A549 (cell line): ENCODE measurements around the gene ADSS1. TPM values are rescaled to one million over a fixed set of nuclear protein-coding genes. Genes with fewer than 3 reads are reported as not detected.

Source experiments
- ATAC-seq, 2 experiments: fragments of 200-7000 bp in 1 of 2; fragments of >200 bp in 1 of 2; cut with Nextera tagmentation in 1 of 2; cut with Tn5 transposase in 1 of 2; 3 replicates each; pipeline versions ENCODE4 v1.8.0 to v1.9.1; 2018 to 2020; ENCODE audit warnings: mild to moderate bottlenecking in 1 of 2, moderate library complexity in 1 of 2
- CTCF ChIA-PET: fragments of 300-600 bp; sonication (Branson Sonifier 250); formaldehyde crosslinking; extraction: SDS; loops from one replicate; lab custom pipeline; 2021; ENCODE audit warnings: antibody characterized with exemption, inconsistent platforms; lab: Yijun Ruan, JAX
- POLR2A ChIA-PET: fragments of 350-600 bp; formaldehyde crosslinking; extraction: SDS; loops from one replicate; lab custom pipeline; 2021; ENCODE audit warnings: antibody characterized with exemption, inconsistent platforms; lab: Yijun Ruan, JAX
- DNase-seq, 2 experiments: peaks; one replicate each; pipeline versions ENCODE4 v3.0.0 to v3.0.0-alpha.2; 2011 to 2016; ENCODE audit warnings: low read depth in 1 of 2, low spot score in 1 of 2
- FAIRE-seq: peaks from 2 replicates; lab custom pipeline; 2011; peaks lifted over from hg19 to GRCh38; lab: Jason Lieb, UNC
- H3K27ac ChIP-seq, 2 experiments: fragments of >200 bp; sonication (Bioruptor Twin); formaldehyde crosslinking; 3 replicates each; pipeline ENCODE4 v1.5.1; 2016 to 2017
- H3K4me1 ChIP-seq: fragments of >200 bp; sonication (Bioruptor Twin); formaldehyde crosslinking; 3 replicates; pipeline ENCODE4 v1.6.1; 2016
- H3K4me2 ChIP-seq: fragments of >200 bp; sonication (Bioruptor Twin); formaldehyde crosslinking; 3 replicates; pipeline ENCODE4 v1.6.1; 2016
- H3K4me3 ChIP-seq: fragments of >200 bp; sonication (Bioruptor Twin); formaldehyde crosslinking; 3 replicates; pipeline ENCODE4 v1.5.1; 2016
- H3K9me3 ChIP-seq: fragments of >200 bp; sonication (Bioruptor Twin); formaldehyde crosslinking; 3 replicates; pipeline ENCODE4 v1.6.1; 2016
- CBX8 ChIP-seq: fragments of 200-600 bp; sonication (generic); IDR thresholded peaks from 2 replicates; pipeline ENCODE4 v1.6.1; 2016
- EP300 ChIP-seq, 2 experiments: fragments of >200 bp; sonication (Bioruptor Twin); formaldehyde crosslinking; IDR thresholded peaks; 2 replicates in 1 of 2; 3 replicates in 1 of 2; pipeline ENCODE4 v1.6.1; 2016 to 2017
- HDAC2 ChIP-seq: fragments of 200-600 bp; sonication (generic); IDR thresholded peaks from 2 replicates; pipeline ENCODE4 v1.6.1; 2016
- HEYL ChIP-seq: fragments of 250-450 bp; sonication (Bioruptor Pico); IDR thresholded peaks from 2 replicates; pipeline ENCODE4 v1.8.0; 2021; ENCODE audit warnings: mild to moderate bottlenecking, moderate library complexity
- HMGXB4 ChIP-seq: fragments of 250-450 bp; sonication (Bioruptor Pico); IDR thresholded peaks from 2 replicates; pipeline ENCODE4 v1.5.0; 2021; ENCODE audit warnings: mild to moderate bottlenecking, moderate library complexity, borderline replicate concordance
- JUNB ChIP-seq: fragments of >200 bp; sonication (Bioruptor Twin); formaldehyde crosslinking; IDR thresholded peaks from 2 replicates; pipeline ENCODE4 v1.6.1; 2016
- KDM5A ChIP-seq: fragments of 200-600 bp; sonication (generic); IDR thresholded peaks from 2 replicates; pipeline ENCODE4 v1.6.1; 2016; ENCODE audit warnings: antibody characterized with exemption, mild to moderate bottlenecking
- MAZ ChIP-seq: fragments of 150-350 bp; IDR thresholded peaks from 2 replicates; pipeline ENCODE4 v1.6.1; 2014; ENCODE audit warnings: antibody characterized with exemption, low read depth, low read length, borderline replicate concordance
- MYC ChIP-seq: IDR thresholded peaks from 2 replicates; pipeline ENCODE4 v1.6.1; 2012; ENCODE audit warnings: mild to moderate bottlenecking, inconsistent platforms, low read length, improper control_type of control experiment, borderline replicate concordance
- NFE2L2 ChIP-seq: fragments of 150-350 bp; conservative IDR thresholded peaks from 2 replicates; pipeline ENCODE4 v1.6.1; 2014; ENCODE audit warnings: low read length
- RAD21 ChIP-seq, 2 experiments: fragments of >200 bp in 1 of 2; sonication (Bioruptor Twin) in 1 of 2; formaldehyde crosslinking in 1 of 2; IDR thresholded peaks in 1 of 2; conservative IDR thresholded peaks in 1 of 2; 2 replicates in 1 of 2; 3 replicates in 1 of 2; pipeline ENCODE4 v1.6.1; 2012 to 2018; ENCODE audit warnings: inconsistent platforms in 1 of 2
- RFX5 ChIP-seq: fragments of 450-650 bp; IDR thresholded peaks from 2 replicates; pipeline ENCODE4 v1.7.1; 2014; ENCODE audit warnings: antibody characterized with exemption, mild to moderate bottlenecking, moderate library complexity
- TFCP2L1 ChIP-seq: fragments of 250-450 bp; sonication (Bioruptor Pico); IDR thresholded peaks from 2 replicates; pipeline ENCODE4 v1.5.0; 2021; ENCODE audit warnings: mild to moderate bottlenecking
- USF2 ChIP-seq: fragments of 450-650 bp; IDR thresholded peaks from 2 replicates; pipeline ENCODE4 v1.6.1; 2014; ENCODE audit warnings: antibody characterized with exemption
- WGBS: methylation state at CpG from one replicate; pipeline ENCODE4 v1.1.6; 2017; ENCODE audit errors: missing lambda C conversion rate; 5-methylcytosine and 5-hydroxymethylcytosine counted together
- polyA plus RNA-seq, 4 experiments: library from polyadenylated mRNA; depleted of rRNA in 3 of 4; stranded (reverse); fragments of >200 nt; fragmentation: RNase III in 1 of 4; extraction: RNeasy Plus Mini Kit Qiagen cat#74134 plus additional on column Dnase treatment in 1 of 4; gene quantifications; 2 replicates in 3 of 4; 3 replicates in 1 of 4; pipeline ENCODE4 v1.2.3, GENCODE V29; 2011 to 2017
- TF ChIP-seq, protein P1 (sequence below): fragments of 250-450 bp; sonication (Bioruptor Pico); IDR thresholded peaks from 2 replicates; pipeline ENCODE4 v1.5.0; 2020; ENCODE audit warnings: low read depth, mild to moderate bottlenecking, moderate library complexity
- TF ChIP-seq, protein P2 (sequence below): fragments of 200-600 bp; sonication (generic); IDR thresholded peaks from 2 replicates; pipeline ENCODE4 v1.6.1; 2016; ENCODE audit warnings: antibody characterized with exemption, mild to moderate bottlenecking, moderate library complexity
- TF ChIP-seq, protein P3 (sequence below): fragments of >200 bp; sonication (Bioruptor Twin); formaldehyde crosslinking; IDR thresholded peaks from 3 replicates; pipeline ENCODE4 v1.5.1; 2016
- TF ChIP-seq, protein P4 (sequence below): IDR thresholded peaks from 2 replicates; pipeline ENCODE4 v1.6.1; 2012; ENCODE audit warnings: low read depth, borderline replicate concordance
- TF ChIP-seq, protein P5 (sequence below): IDR thresholded peaks from 2 replicates; pipeline ENCODE4 v1.6.1; 2012
- TF ChIP-seq, protein P6 (sequence below): IDR thresholded peaks from 2 replicates; pipeline ENCODE4 v1.6.1; 2012

The ADSS1 gene
- polyA plus RNA-seq, 2 of the 4 experiments (the other 2 are of a cell fraction), result 6.2 to 10.1 TPM

DNA sequence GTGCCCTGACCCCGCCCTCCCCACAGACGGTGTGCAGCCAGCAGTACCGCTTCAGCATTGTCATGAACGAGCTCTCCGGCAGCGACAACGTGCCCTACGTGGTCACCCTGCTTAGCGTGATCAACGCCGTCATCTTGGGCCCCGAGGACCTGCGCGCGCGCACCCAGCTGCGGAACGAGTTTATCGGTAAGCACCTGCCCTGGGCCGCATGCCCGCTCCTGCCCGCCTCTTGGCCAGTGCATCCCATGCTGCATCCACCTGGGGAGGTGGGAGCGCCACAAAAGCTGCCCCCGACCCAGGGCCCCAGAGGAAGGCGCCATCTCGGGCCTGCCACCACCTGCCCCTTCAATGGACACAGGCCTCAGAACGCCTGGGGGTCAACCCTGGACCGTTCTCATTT lies 20.8 kb upstream of the ADSS1 start:
- no peak for DNase-seq
- ATAC-seq, result no peak
- CTCF ChIA-PET, result interaction anchor here (0.6 to 13.0 kb wide), 5 partner anchors 10 to 626 kb away, joined by 3 to 143 read pairs (median 12); partner anchors contain the start of genes ADSS1 and INF2
- WGBS, result 95% methylated on average over 22 of the region's 28 CpGs
- TF ChIP-seq EP300 (IDR thresholded peaks at IDR 0.05) (no peak), KDM5A (no peak), RFX5 (no peak), TFCP2L1 (CRISPR knock-in tag) (no peak), CBX8 (no peak), HDAC2 (no peak), JUNB (no peak)
- TF ChIP-seq, protein P1, sequence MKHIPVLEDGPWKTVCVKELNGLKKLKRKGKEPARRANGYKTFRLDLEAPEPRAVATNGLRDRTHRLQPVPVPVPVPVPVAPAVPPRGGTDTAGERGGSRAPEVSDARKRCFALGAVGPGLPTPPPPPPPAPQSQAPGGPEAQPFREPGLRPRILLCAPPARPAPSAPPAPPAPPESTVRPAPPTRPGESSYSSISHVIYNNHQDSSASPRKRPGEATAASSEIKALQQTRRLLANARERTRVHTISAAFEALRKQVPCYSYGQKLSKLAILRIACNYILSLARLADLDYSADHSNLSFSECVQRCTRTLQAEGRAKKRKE (CRISPR knock-in tag), result no peak
- TF ChIP-seq, protein P2, sequence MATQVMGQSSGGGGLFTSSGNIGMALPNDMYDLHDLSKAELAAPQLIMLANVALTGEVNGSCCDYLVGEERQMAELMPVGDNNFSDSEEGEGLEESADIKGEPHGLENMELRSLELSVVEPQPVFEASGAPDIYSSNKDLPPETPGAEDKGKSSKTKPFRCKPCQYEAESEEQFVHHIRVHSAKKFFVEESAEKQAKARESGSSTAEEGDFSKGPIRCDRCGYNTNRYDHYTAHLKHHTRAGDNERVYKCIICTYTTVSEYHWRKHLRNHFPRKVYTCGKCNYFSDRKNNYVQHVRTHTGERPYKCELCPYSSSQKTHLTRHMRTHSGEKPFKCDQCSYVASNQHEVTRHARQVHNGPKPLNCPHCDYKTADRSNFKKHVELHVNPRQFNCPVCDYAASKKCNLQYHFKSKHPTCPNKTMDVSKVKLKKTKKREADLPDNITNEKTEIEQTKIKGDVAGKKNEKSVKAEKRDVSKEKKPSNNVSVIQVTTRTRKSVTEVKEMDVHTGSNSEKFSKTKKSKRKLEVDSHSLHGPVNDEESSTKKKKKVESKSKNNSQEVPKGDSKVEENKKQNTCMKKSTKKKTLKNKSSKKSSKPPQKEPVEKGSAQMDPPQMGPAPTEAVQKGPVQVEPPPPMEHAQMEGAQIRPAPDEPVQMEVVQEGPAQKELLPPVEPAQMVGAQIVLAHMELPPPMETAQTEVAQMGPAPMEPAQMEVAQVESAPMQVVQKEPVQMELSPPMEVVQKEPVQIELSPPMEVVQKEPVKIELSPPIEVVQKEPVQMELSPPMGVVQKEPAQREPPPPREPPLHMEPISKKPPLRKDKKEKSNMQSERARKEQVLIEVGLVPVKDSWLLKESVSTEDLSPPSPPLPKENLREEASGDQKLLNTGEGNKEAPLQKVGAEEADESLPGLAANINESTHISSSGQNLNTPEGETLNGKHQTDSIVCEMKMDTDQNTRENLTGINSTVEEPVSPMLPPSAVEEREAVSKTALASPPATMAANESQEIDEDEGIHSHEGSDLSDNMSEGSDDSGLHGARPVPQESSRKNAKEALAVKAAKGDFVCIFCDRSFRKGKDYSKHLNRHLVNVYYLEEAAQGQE, result no peak
- TF ChIP-seq, protein P3, sequence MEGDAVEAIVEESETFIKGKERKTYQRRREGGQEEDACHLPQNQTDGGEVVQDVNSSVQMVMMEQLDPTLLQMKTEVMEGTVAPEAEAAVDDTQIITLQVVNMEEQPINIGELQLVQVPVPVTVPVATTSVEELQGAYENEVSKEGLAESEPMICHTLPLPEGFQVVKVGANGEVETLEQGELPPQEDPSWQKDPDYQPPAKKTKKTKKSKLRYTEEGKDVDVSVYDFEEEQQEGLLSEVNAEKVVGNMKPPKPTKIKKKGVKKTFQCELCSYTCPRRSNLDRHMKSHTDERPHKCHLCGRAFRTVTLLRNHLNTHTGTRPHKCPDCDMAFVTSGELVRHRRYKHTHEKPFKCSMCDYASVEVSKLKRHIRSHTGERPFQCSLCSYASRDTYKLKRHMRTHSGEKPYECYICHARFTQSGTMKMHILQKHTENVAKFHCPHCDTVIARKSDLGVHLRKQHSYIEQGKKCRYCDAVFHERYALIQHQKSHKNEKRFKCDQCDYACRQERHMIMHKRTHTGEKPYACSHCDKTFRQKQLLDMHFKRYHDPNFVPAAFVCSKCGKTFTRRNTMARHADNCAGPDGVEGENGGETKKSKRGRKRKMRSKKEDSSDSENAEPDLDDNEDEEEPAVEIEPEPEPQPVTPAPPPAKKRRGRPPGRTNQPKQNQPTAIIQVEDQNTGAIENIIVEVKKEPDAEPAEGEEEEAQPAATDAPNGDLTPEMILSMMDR, result no peak
- TF ChIP-seq, protein P4, sequence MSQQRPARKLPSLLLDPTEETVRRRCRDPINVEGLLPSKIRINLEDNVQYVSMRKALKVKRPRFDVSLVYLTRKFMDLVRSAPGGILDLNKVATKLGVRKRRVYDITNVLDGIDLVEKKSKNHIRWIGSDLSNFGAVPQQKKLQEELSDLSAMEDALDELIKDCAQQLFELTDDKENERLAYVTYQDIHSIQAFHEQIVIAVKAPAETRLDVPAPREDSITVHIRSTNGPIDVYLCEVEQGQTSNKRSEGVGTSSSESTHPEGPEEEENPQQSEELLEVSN, result no peak
- H3K4me2 ChIP-seq, result no peak overlapping the region
- no peak overlapping the region for H3K4me3 ChIP-seq
- H3K27ac ChIP-seq, result no peak overlapping the region
- H3K9me3 ChIP-seq, result no peaks in the 10 kb centered on the region
- FAIRE-seq, result no peak
- H3K4me1 ChIP-seq, result peaks cover 46% of the 10 kb centered on the region
- POLR2A ChIA-PET, result no interaction called here

DNA sequence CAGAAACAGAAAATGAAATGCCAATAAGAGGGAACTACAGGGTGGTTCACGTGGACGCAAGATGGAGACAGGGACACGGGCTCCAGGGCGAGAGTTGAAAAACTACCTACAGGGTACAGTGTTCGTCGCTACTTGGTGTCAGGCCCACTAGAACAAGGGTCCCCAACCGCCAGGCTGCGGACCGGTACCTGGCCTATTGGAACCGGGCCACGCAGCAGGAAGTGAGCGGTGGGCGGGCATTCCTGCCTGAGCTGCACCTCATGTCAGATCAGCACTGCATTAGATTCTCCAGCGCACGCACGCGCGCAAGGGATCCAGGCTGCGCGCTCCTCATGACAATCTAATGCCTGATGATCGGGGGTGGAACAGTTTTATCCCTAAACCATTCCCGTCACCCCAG lies 19.8 kb upstream of the ADSS1 start:
- Histone ChIP-seq H3K4me1 (peaks cover 39% of the 10 kb centered on the region), H3K4me3 (no peak overlapping the region), H3K9me3 (no peaks in the 10 kb centered on the region), H3K27ac (no peak overlapping the region), H3K4me2 (no peak overlapping the region)
- 96% methylated on average over 22 of the region's 22 CpGs for WGBS
- DNase-seq (no peak), ATAC-seq (no peak), FAIRE-seq (no peak)
- CTCF ChIA-PET, result interaction anchor here (1.4 to 13.0 kb wide), 4 partner anchors 11 to 40 kb away, joined by 3 to 143 read pairs (median 61); partner anchors contain the start of genes ADSS1 and INF2
- POLR2A ChIA-PET, result no interaction called here
- TF ChIP-seq HMGXB4 (CRISPR knock-in tag), result no peak
- no peak for TF ChIP-seq NFE2L2
- TF ChIP-seq, protein P5, sequence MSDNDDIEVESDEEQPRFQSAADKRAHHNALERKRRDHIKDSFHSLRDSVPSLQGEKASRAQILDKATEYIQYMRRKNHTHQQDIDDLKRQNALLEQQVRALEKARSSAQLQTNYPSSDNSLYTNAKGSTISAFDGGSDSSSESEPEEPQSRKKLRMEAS, result no peak
- TF ChIP-seq RFX5, result no peak
- no peak for TF ChIP-seq MYC
- TF ChIP-seq, protein P4, result no peak
- no peak for TF ChIP-seq KDM5A
- TF ChIP-seq HEYL, result no peak
- no peak for TF ChIP-seq HDAC2
- no peak for TF ChIP-seq USF2
- no peak for TF ChIP-seq TFCP2L1 (CRISPR knock-in tag)
- TF ChIP-seq, protein P6, sequence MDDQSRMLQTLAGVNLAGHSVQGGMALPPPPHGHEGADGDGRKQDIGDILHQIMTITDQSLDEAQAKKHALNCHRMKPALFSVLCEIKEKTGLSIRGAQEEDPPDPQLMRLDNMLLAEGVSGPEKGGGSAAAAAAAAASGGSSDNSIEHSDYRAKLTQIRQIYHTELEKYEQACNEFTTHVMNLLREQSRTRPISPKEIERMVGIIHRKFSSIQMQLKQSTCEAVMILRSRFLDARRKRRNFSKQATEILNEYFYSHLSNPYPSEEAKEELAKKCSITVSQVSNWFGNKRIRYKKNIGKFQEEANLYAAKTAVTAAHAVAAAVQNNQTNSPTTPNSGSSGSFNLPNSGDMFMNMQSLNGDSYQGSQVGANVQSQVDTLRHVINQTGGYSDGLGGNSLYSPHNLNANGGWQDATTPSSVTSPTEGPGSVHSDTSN, result no peak
- TF ChIP-seq RAD21 (conservative IDR thresholded peaks at IDR 0.05 in 1 of 2, IDR thresholded peaks at IDR 0.05 in 1 of 2), result no peak
- no peak for TF ChIP-seq MAZ
- TF ChIP-seq, protein P3, result no peak
